Renal cortical epithelial cell (primary cell): ENCODE data around the gene CFAP210. TPM values are rescaled to one million over a fixed set of nuclear protein-coding genes. Genes with fewer than 3 reads are reported as not detected.
"Not testable (repeated sequence)": the region's sequence is repeated elsewhere in the genome, so short reads cannot be mapped to it uniquely, and the experiment has no call there.

Experiments used
- DNase-seq: peaks from one replicate; pipeline ENCODE4 v3.0.0-alpha.2; 2011; ENCODE audit warnings: low read depth
- total RNA-seq: library from RNA; depleted of rRNA; stranded (reverse); fragments of >200 nt; gene quantifications from 2 replicates; pipeline ENCODE4 v1.2.3, GENCODE V29; 2014

CFAP210 gene
- total RNA-seq, 1 donor from 2014 or later = 0.25 TPM

GRCh38 chr2:169620509-169620908 lies 73.7 kb downstream of the CFAP210 start:
- no peak for DNase-seq

GRCh38 chr2:169619946-169620345 lies 74.3 kb downstream of the CFAP210 start:
- no peak for DNase-seq

- DNase-seq = not testable (repeated sequence)
Observed at GRCh38 chr2:169615982-169616381, 78.2 kb downstream of the CFAP210 start.

GRCh38 chr2:169613876-169614275 lies 80.3 kb downstream of the CFAP210 start:
- no peak for DNase-seq

- DNase-seq = no peak
Observed at GRCh38 chr2:169609264-169609663, 84.9 kb downstream of the CFAP210 start.

- DNase-seq = no peak
Observed at GRCh38 chr2:169599568-169599967, 94.6 kb downstream of the CFAP210 start.

- DNase-seq = no peak
Observed at GRCh38 chr2:169598982-169599381, 95.2 kb downstream of the CFAP210 start.

GRCh38 chr2:169596546-169596945 lies 97.7 kb downstream of the CFAP210 start:
- not testable (repeated sequence) for DNase-seq

Other genes starting within 250 kb of the CFAP210 start
- 2.3 and 7.8 TPM in 2 replicates for gene BBS5, start 214.9 kb downstream of the CFAP210 start, total RNA-seq
- 0.35 TPM in 1 of 2 replicates, not detected in the other for gene KLHL41, start 184.7 kb downstream of the CFAP210 start, total RNA-seq
- 22.7 and 40.1 TPM in 2 replicates for gene FASTKD1, start 120.5 kb downstream of the CFAP210 start, total RNA-seq
- 30.6 and 50.4 TPM in 2 replicates for gene PPIG, start 110.1 kb downstream of the CFAP210 start, total RNA-seq
- gene PHOSPHO2, start 64 bp upstream of the CFAP210 start, total RNA-seq = 4.2 and 7.7 TPM in 2 replicates
- 8.4 and 18.4 TPM in 2 replicates for gene KLHL23, start 39.4 kb upstream of the CFAP210 start, total RNA-seq
- gene SSB, start 104.5 kb upstream of the CFAP210 start, total RNA-seq = 87.2 and 139 TPM in 2 replicates
- gene METTL5, start 130.5 kb upstream of the CFAP210 start, total RNA-seq = 55.3 and 72.2 TPM in 2 replicates
- gene UBR3, start 133.0 kb upstream of the CFAP210 start, total RNA-seq = 17.7 and 47.9 TPM in 2 replicates